Stimulated activated CD4-positive, alpha-beta T cell treated with anti-CD3 and anti-CD28 coated beads, TNF-alpha, amount 100 ng/mL, for 24 hours (primary cell): ENCODE results near the gene NBEAL1.
A peak's percentile ranks its signal among the peaks of the same experiment; 100 is the strongest.
"Not testable (repeated sequence)": the region's sequence is repeated elsewhere in the genome, so short reads cannot be mapped to it uniquely, and the experiment has no call there.

ENCODE experiments used
- DNase-seq, 3 experiments: peaks; one replicate each; pipeline ENCODE4 v3.0.0-alpha.2; 2020; ENCODE audit warnings: low read depth in 3 of 3

Gene NBEAL1

GRCh38 chr2:203014456-203015199 is at the start of gene NBEAL1:
TSS of gene NBEAL1 (plus strand) at chr2:203014875. CDS start at chr2:203016385, 1,510 bp downstream.
- peak; percentile 88 to 96 (median 91) for DNase-seq

- peak in 2 of 3 experiments; percentile 2 to 3 for DNase-seq
These were observed 48.7 kb upstream of the NBEAL1 start for GRCh38 chr2:202965810-202966460.

GRCh38 chr2:202969404-202969803 is 45.3 kb upstream of the NBEAL1 start:
- DNase-seq = not testable (repeated sequence)

- no peak for DNase-seq
These were observed 37.9 kb upstream of the NBEAL1 start for GRCh38 chr2:202976809-202977208.

- no peak for DNase-seq
These were observed 31.7 kb upstream of the NBEAL1 start for GRCh38 chr2:202982779-202983491.

- no peak for DNase-seq
These were observed 24.9 kb upstream of the NBEAL1 start for GRCh38 chr2:202989749-202990148.

- DNase-seq = no peak
These were observed 24.2 kb upstream of the NBEAL1 start for GRCh38 chr2:202990501-202990900.

GRCh38 chr2:202997113-202997512 is 17.6 kb upstream of the NBEAL1 start:
- not testable (repeated sequence) for DNase-seq

- DNase-seq = no peak
These were observed 12.4 kb upstream of the NBEAL1 start for GRCh38 chr2:203002054-203002821.

- no peak for DNase-seq
These were observed 11.0 kb upstream of the NBEAL1 start for GRCh38 chr2:203003716-203004115.

GRCh38 chr2:203016716-203017115 is 2.0 kb downstream of the NBEAL1 start:
- DNase-seq = no peak

- DNase-seq = no peak
These were observed 3.5 kb downstream of the NBEAL1 start for GRCh38 chr2:203018181-203018580.

- no peak for DNase-seq
These were observed 4.5 kb downstream of the NBEAL1 start for GRCh38 chr2:203019142-203019541.

GRCh38 chr2:203021991-203022390 is 7.3 kb downstream of the NBEAL1 start:
- no peak for DNase-seq

GRCh38 chr2:203022751-203023150 is 8.1 kb downstream of the NBEAL1 start:
- DNase-seq = no peak

- no peak for DNase-seq
These were observed 10.9 kb downstream of the NBEAL1 start for GRCh38 chr2:203025592-203025991.

- DNase-seq = no peak
These were observed 15.9 kb downstream of the NBEAL1 start for GRCh38 chr2:203030545-203030944.

GRCh38 chr2:203030991-203031390 is 16.3 kb downstream of the NBEAL1 start:
- DNase-seq = no peak

- no peak for DNase-seq
These were observed 18.7 kb downstream of the NBEAL1 start for GRCh38 chr2:203033395-203033794.

- no peak for DNase-seq
These were observed 21.3 kb downstream of the NBEAL1 start for GRCh38 chr2:203035879-203036470.

GRCh38 chr2:203037026-203037425 is 22.4 kb downstream of the NBEAL1 start:
- DNase-seq = no peak
